HCT116 (cell line): ENCODE results near the gene CSDE1. TPM values are rescaled to one million over a fixed set of nuclear protein-coding genes. Genes with fewer than 3 reads are reported as not detected.

ENCODE experiments used
- ATAC-seq: fragments of 200-7000 bp; cut with Tn5 transposase; 2 replicates; pipeline ENCODE4 v1.9.1; 2020; ENCODE audit warnings: mild to moderate bottlenecking, moderate library complexity
- BruUV-seq: library from RNA; stranded (reverse); fragments of 400-500 nt; replicated peaks from 2 replicates; lab custom pipeline; 2021; lab: Mats Ljungman, UMichigan
- CTCF ChIA-PET: fragments of 300-600 bp; sonication (Branson Sonifier 250); formaldehyde crosslinking; loops from one replicate; lab custom pipeline; 2021; ENCODE audit warnings: antibody characterized with exemption; lab: Charles Lee
- POLR2A ChIA-PET: fragments of 300-600, 350-600 bp; sonication (Branson Sonifier 250); formaldehyde crosslinking; loops from one replicate; lab custom pipeline; 2021; ENCODE audit warnings: antibody characterized with exemption; lab: Charles Lee
- RAD21 ChIA-PET, 2 experiments: fragments of 300-600 bp; sonication (Branson Sonifier 250); formaldehyde crosslinking; loops; one replicate each; lab custom pipeline; 2023; ENCODE audit warnings: low total read pairs in 2 of 2; ENCODE audit not compliant: uncharacterized antibody in 2 of 2, unreplicated experiment in 2 of 2, low non-redundant PET in 1 of 2; lab: Charles Lee
- DNase-seq: peaks from one replicate; pipeline ENCODE4 v3.0.0-alpha.2; 2010; ENCODE audit warnings: low read depth, low spot score
- H2AFZ ChIP-seq: fragments of 200-600 bp; shearing (Covaris generic), sonication (generic); 2 replicates; pipeline ENCODE4 v1.6.1; 2017; ENCODE audit warnings: low read depth, mixed run types, mixed read lengths, antibody characterized with exemption, low read length; ENCODE audit not compliant: poor library complexity, severe bottlenecking
- H3K27ac ChIP-seq: 2 replicates; pipeline ENCODE4 v1.5.1; 2012; ENCODE audit warnings: low read depth, low read length
- H3K27me3 ChIP-seq: fragments of 200-600 bp; sonication (generic); 2 replicates; pipeline ENCODE4 v1.6.1; 2016; ENCODE audit warnings: mixed run types, low read length, mixed read lengths; ENCODE audit not compliant: insufficient read depth
- H3K36me3 ChIP-seq, 2 experiments: fragments of 200-500 bp in 1 of 2; fragments of 200-600 bp in 1 of 2; sonication (Bioruptor generic) in 1 of 2; sonication (generic) in 1 of 2; 2 replicates each; pipeline versions ENCODE4 v1.5.1 to v1.6.1; 2014 to 2016; ENCODE audit warnings: low read length in 2 of 2, inconsistent platforms in 1 of 2, mixed read lengths in 1 of 2, mixed run types in 1 of 2; ENCODE audit not compliant: insufficient read depth in 2 of 2, control insufficient read depth in 1 of 2
- H3K4me1 ChIP-seq, 2 experiments: fragments of 200-600 bp in 1 of 2; sonication (generic) in 1 of 2; 2 replicates each; pipeline versions ENCODE4 v1.5.1 to v1.6.1; 2012 to 2017; ENCODE audit warnings: low read length in 2 of 2, inconsistent platforms in 1 of 2, mild to moderate bottlenecking in 1 of 2, mixed read lengths in 1 of 2, mixed run types in 1 of 2, moderate library complexity in 1 of 2; ENCODE audit not compliant: insufficient read depth in 2 of 2, control insufficient read depth in 1 of 2
- H3K4me2 ChIP-seq: fragments of 200-600 bp; sonication (generic); 2 replicates; pipeline ENCODE4 v1.6.1; 2017; ENCODE audit warnings: mixed run types, low read length, mixed read lengths
- H3K4me3 ChIP-seq, 2 experiments: fragments of 200-600 bp in 1 of 2; sonication (generic) in 1 of 2; replicated peaks in 1 of 2; 2 replicates each; pipeline ENCODE4 v1.5.1; 2011 to 2016; ENCODE audit warnings: low read length in 2 of 2, control low read depth in 1 of 2, low read depth in 1 of 2, mild to moderate bottlenecking in 1 of 2, mixed read lengths in 1 of 2, mixed run types in 1 of 2
- H3K79me2 ChIP-seq: fragments of 200-600 bp; sonication (generic); 2 replicates; pipeline ENCODE4 v1.6.1; 2017; ENCODE audit warnings: mild to moderate bottlenecking, mixed run types, low read length, moderate library complexity, mixed read lengths; ENCODE audit not compliant: insufficient read depth
- H3K9ac ChIP-seq: fragments of 200-600 bp; sonication (generic); 2 replicates; pipeline ENCODE4 v1.6.1; 2016; ENCODE audit warnings: low read length, mixed read lengths
- H3K9me2 ChIP-seq: fragments of 200-600 bp; sonication (generic), shearing (Covaris generic); 2 replicates; pipeline ENCODE4 v1.6.1; 2017; ENCODE audit warnings: mixed run types, mild to moderate bottlenecking, moderate library complexity; ENCODE audit not compliant: insufficient read depth
- H3K9me3 ChIP-seq, 2 experiments: fragments of 200-500 bp in 1 of 2; fragments of 200-600 bp in 1 of 2; sonication (Bioruptor generic) in 1 of 2; sonication (generic) in 1 of 2; 2 replicates each; pipeline ENCODE4 v1.6.1; 2014 to 2017; ENCODE audit warnings: low read length in 2 of 2, mixed read lengths in 2 of 2, inconsistent platforms in 1 of 2, low read depth in 1 of 2, mild to moderate bottlenecking in 1 of 2, mixed run types in 1 of 2, moderate library complexity in 1 of 2; ENCODE audit not compliant: control insufficient read depth in 1 of 2, insufficient read depth in 1 of 2
- H4K20me1 ChIP-seq: fragments of 200-600 bp; sonication (generic), shearing (Covaris generic); 2 replicates; pipeline ENCODE4 v1.6.1; 2017; ENCODE audit warnings: mixed run types, mild to moderate bottlenecking, moderate library complexity; ENCODE audit not compliant: insufficient read depth
- CEBPB ChIP-seq: IDR thresholded peaks from 2 replicates; pipeline ENCODE4 v1.6.1; 2012; ENCODE audit warnings: low read depth
- EGR1 ChIP-seq: IDR thresholded peaks from 2 replicates; pipeline ENCODE4 v1.6.1; 2012; ENCODE audit warnings: low read depth
- ELF1 ChIP-seq: IDR thresholded peaks from 2 replicates; pipeline ENCODE4 v1.6.1; 2012; ENCODE audit warnings: low read depth, borderline replicate concordance
- EZH2phosphoT487 ChIP-seq: fragments of 200-600 bp; IDR thresholded peaks from 2 replicates; pipeline ENCODE4 v1.6.1; 2018; ENCODE audit warnings: antibody characterized with exemption, borderline replicate concordance
- JUND ChIP-seq: IDR thresholded peaks from 2 replicates; pipeline ENCODE4 v1.6.1; 2012
- POLR2AphosphoS5 ChIP-seq: IDR thresholded peaks from 2 replicates; pipeline ENCODE4 v1.6.1; 2011; ENCODE audit warnings: mild to moderate bottlenecking, low read depth, low read length, moderate library complexity
- RAD21 ChIP-seq: IDR thresholded peaks from 2 replicates; pipeline ENCODE4 v1.6.1; 2012; ENCODE audit warnings: low read depth, mild to moderate bottlenecking
- SIN3A ChIP-seq: IDR thresholded peaks from 2 replicates; pipeline ENCODE4 v1.6.1; 2012; ENCODE audit warnings: low read depth
- SRF ChIP-seq: IDR thresholded peaks from 2 replicates; pipeline ENCODE4 v1.6.1; 2012; ENCODE audit warnings: low read depth
- TCF7L2 ChIP-seq: IDR thresholded peaks from 2 replicates; pipeline ENCODE4 v1.7.0; 2011; ENCODE audit warnings: borderline replicate concordance, inconsistent platforms; ENCODE audit not compliant: insufficient read depth, insufficient read length; ENCODE audit errors: extremely low read depth
- ZFX ChIP-seq: fragments of 450-650 bp; IDR thresholded peaks from 2 replicates; pipeline ENCODE4 v1.6.1; 2017
- ZNF274 ChIP-seq: fragments of 200-500 bp; sonication (Bioruptor generic); IDR thresholded peaks from 2 replicates; pipeline ENCODE4 v1.6.1; 2014; ENCODE audit warnings: mild to moderate bottlenecking, low read depth, low read length, inconsistent platforms
- intact Hi-C: fragments of 100-400 bp; cut with micrococcal nuclease; formaldehyde crosslinking; loops from 2 replicates; pipeline ENCODE4 v1.10.0; 2022
- total RNA-seq: library from RNA; stranded (reverse); gene quantifications from one replicate; pipeline ENCODE4 v1.2.1, GENCODE V29; 2021; ENCODE audit not compliant: unreplicated experiment
- TF ChIP-seq, protein P1 (sequence below), 3 experiments: fragments of 200-600 bp in 1 of 3; sonication (generic) in 1 of 3; IDR thresholded peaks in 2 of 3; conservative IDR thresholded peaks in 1 of 3; 2 replicates each; pipeline ENCODE4 v1.5.1; 2012 to 2017; ENCODE audit warnings: low read depth in 2 of 3, low read length in 2 of 3, antibody characterized with exemption in 1 of 3, borderline replicate concordance in 1 of 3, control low read depth in 1 of 3, mild to moderate bottlenecking in 1 of 3, mixed read lengths in 1 of 3, mixed run types in 1 of 3, moderate library complexity in 1 of 3; ENCODE audit not compliant: insufficient read depth in 1 of 3
- TF ChIP-seq, protein P2 (sequence below): IDR thresholded peaks from 2 replicates; pipeline ENCODE4 v1.6.1; 2012; ENCODE audit warnings: low read depth
- TF ChIP-seq, protein P3 (sequence below): IDR thresholded peaks from 2 replicates; pipeline ENCODE4 v1.6.1; 2011; ENCODE audit warnings: mild to moderate bottlenecking, low read length, moderate library complexity; ENCODE audit not compliant: insufficient replicate concordance; ENCODE audit errors: extremely low read depth

CSDE1 gene
- total RNA-seq, 1 experiment from 2014 or later = 515 TPM

DNA sequence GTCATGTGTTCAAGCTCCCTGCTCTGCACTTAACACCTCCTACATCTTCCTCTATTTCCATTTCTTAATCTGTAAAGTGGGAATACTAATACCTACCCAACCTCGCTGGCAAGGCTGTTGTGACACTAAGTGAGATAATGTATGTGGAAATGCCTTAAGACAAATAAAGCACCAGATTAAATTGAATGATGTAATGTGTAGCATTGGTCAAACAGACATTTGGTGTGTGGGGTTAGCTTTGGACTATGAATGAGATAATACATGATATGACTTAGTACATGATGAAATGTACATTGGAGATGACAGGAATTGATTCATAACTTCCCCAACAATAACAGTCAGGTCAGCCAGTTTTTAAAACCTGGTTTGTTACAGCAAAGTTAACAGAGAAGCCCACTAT lies 67.6 kb downstream of the CSDE1 start (continued):
- TF ChIP-seq, protein P1, sequence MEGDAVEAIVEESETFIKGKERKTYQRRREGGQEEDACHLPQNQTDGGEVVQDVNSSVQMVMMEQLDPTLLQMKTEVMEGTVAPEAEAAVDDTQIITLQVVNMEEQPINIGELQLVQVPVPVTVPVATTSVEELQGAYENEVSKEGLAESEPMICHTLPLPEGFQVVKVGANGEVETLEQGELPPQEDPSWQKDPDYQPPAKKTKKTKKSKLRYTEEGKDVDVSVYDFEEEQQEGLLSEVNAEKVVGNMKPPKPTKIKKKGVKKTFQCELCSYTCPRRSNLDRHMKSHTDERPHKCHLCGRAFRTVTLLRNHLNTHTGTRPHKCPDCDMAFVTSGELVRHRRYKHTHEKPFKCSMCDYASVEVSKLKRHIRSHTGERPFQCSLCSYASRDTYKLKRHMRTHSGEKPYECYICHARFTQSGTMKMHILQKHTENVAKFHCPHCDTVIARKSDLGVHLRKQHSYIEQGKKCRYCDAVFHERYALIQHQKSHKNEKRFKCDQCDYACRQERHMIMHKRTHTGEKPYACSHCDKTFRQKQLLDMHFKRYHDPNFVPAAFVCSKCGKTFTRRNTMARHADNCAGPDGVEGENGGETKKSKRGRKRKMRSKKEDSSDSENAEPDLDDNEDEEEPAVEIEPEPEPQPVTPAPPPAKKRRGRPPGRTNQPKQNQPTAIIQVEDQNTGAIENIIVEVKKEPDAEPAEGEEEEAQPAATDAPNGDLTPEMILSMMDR (IDR thresholded peaks at IDR 0.05 in 2 of 3, conservative IDR thresholded peaks at IDR 0.05 in 1 of 3; ENCODE audit: borderline replicate concordance in 1 of 3, insufficient read depth in 1 of 3, low read depth in 2 of 3, low read length in 2 of 3) = no peak
- TF ChIP-seq ZFX = no peak

DNA sequence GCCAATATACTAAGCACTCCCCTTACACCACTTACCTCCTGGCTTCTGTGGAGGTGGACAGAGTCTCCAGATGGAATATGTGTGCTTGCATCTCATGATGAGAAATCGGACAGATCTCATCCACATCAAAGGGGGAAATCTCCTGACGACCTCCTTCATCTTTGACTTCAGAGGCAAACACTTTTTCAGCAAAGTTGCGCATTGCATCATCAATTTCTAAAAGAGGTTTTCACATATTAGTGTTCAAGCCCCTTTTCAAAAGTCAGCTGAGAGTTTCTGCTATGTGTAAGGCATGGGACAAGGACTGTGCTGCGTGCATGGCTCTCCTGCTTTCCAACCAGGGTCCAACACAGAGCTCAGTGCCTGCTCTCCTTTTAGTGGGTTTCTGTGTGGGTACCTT lies 69.3 kb downstream of the CSDE1 start:
- H4K20me1 ChIP-seq = no peaks in the 10 kb centered on the region
- no peak for ATAC-seq
- no peaks in the 10 kb centered on the region for H3K4me1 ChIP-seq
- BruUV-seq = no TSS peak
- ChIA-PET RAD21 (no interaction called here), POLR2A (no interaction called here), CTCF (no interaction called here)
- no peaks in the 10 kb centered on the region for H3K9me2 ChIP-seq
- no peak overlapping the region for H2AFZ ChIP-seq
- no peak overlapping the region for H3K27ac ChIP-seq
- no peak for DNase-seq
- peaks cover 11% of the 10 kb centered on the region; the same call in 1 of the 2 replicates for H3K27me3 ChIP-seq
- H3K79me2 ChIP-seq = no peaks in the 10 kb centered on the region
- H3K4me2 ChIP-seq = no peak overlapping the region
- H3K36me3 ChIP-seq = no peaks in the 10 kb centered on the region
- no peaks in the 10 kb centered on the region for H3K9me3 ChIP-seq
- H3K4me3 ChIP-seq = no peak overlapping the region
- intact Hi-C loops = no loop called here
- H3K9ac ChIP-seq = no peak overlapping the region
- TF ChIP-seq JUND (no peak), TCF7L2 (no peak), POLR2AphosphoS5 (no peak), EGR1 (no peak), EZH2phosphoT487 (no peak), SRF (no peak), ZNF274 (no peak), ZFX (no peak), RAD21 (no peak), CEBPB (no peak), ELF1 (no peak), SIN3A (no peak)
- TF ChIP-seq, protein P2, sequence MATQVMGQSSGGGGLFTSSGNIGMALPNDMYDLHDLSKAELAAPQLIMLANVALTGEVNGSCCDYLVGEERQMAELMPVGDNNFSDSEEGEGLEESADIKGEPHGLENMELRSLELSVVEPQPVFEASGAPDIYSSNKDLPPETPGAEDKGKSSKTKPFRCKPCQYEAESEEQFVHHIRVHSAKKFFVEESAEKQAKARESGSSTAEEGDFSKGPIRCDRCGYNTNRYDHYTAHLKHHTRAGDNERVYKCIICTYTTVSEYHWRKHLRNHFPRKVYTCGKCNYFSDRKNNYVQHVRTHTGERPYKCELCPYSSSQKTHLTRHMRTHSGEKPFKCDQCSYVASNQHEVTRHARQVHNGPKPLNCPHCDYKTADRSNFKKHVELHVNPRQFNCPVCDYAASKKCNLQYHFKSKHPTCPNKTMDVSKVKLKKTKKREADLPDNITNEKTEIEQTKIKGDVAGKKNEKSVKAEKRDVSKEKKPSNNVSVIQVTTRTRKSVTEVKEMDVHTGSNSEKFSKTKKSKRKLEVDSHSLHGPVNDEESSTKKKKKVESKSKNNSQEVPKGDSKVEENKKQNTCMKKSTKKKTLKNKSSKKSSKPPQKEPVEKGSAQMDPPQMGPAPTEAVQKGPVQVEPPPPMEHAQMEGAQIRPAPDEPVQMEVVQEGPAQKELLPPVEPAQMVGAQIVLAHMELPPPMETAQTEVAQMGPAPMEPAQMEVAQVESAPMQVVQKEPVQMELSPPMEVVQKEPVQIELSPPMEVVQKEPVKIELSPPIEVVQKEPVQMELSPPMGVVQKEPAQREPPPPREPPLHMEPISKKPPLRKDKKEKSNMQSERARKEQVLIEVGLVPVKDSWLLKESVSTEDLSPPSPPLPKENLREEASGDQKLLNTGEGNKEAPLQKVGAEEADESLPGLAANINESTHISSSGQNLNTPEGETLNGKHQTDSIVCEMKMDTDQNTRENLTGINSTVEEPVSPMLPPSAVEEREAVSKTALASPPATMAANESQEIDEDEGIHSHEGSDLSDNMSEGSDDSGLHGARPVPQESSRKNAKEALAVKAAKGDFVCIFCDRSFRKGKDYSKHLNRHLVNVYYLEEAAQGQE = no peak
- TF ChIP-seq, protein P3, sequence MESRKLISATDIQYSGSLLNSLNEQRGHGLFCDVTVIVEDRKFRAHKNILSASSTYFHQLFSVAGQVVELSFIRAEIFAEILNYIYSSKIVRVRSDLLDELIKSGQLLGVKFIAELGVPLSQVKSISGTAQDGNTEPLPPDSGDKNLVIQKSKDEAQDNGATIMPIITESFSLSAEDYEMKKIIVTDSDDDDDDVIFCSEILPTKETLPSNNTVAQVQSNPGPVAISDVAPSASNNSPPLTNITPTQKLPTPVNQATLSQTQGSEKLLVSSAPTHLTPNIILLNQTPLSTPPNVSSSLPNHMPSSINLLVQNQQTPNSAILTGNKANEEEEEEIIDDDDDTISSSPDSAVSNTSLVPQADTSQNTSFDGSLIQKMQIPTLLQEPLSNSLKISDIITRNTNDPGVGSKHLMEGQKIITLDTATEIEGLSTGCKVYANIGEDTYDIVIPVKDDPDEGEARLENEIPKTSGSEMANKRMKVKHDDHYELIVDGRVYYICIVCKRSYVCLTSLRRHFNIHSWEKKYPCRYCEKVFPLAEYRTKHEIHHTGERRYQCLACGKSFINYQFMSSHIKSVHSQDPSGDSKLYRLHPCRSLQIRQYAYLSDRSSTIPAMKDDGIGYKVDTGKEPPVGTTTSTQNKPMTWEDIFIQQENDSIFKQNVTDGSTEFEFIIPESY = no peak
- TF ChIP-seq, protein P1 (IDR thresholded peaks at IDR 0.05 in 2 of 3, conservative IDR thresholded peaks at IDR 0.05 in 1 of 3; ENCODE audit: borderline replicate concordance in 1 of 3, insufficient read depth in 1 of 3, low read depth in 2 of 3, low read length in 2 of 3) = no peak
